K562 (cell line): Measurements from ENCODE around the gene KCTD3. TPM values are rescaled to one million over a fixed set of nuclear protein-coding genes. Genes with fewer than 3 reads are reported as not detected.

Experiments used
- CC2D1A ChIP-seq: fragments of 450-650 bp; IDR thresholded peaks from 2 replicates; pipeline ENCODE4 v1.6.1; 2017; ENCODE audit warnings: mild to moderate bottlenecking
- CHCHD3 ChIP-seq: fragments of 250-450 bp; sonication (Bioruptor Pico); IDR thresholded peaks from 2 replicates; pipeline ENCODE4 v2.1.2; 2022; ENCODE audit warnings: mild to moderate bottlenecking
- CXXC5 ChIP-seq: fragments of 250-450 bp; sonication (Bioruptor Pico); IDR thresholded peaks from 2 replicates; pipeline ENCODE4 v1.8.0; 2022; ENCODE audit warnings: inconsistent platforms, mild to moderate bottlenecking, moderate library complexity
- EWSR1 ChIP-seq: fragments of 450-650 bp; IDR thresholded peaks from 2 replicates; pipeline ENCODE4 v1.6.1; 2018; ENCODE audit warnings: borderline replicate concordance, mild to moderate bottlenecking, low read depth, moderate library complexity; ENCODE audit not compliant: partially characterized antibody
- GABPB1 ChIP-seq: sonication (generic); formaldehyde crosslinking; IDR thresholded peaks from 2 replicates; pipeline ENCODE4 v1.8.0; 2022; ENCODE audit warnings: mild to moderate bottlenecking, missing genetic modification reagents
- GATAD2B ChIP-seq: fragments of 450-650 bp; IDR thresholded peaks from 2 replicates; pipeline ENCODE4 v1.6.1; 2017; ENCODE audit warnings: mild to moderate bottlenecking, borderline replicate concordance
- HDAC1 ChIP-seq, 2 experiments: fragments of 450-650 bp; IDR thresholded peaks; 2 replicates each; pipeline ENCODE4 v1.6.1; 2016 to 2017; ENCODE audit warnings: inconsistent platforms in 1 of 2, mild to moderate bottlenecking in 1 of 2, moderate library complexity in 1 of 2
- HMGN3 ChIP-seq: IDR thresholded peaks from 2 replicates; pipeline ENCODE4 v1.6.1; 2011; ENCODE audit warnings: borderline replicate concordance, low read depth, mild to moderate bottlenecking, mixed read lengths, low read length; ENCODE audit not compliant: insufficient read length; ENCODE audit errors: extremely low read depth
- RBFOX2 ChIP-seq: fragments of 200-400 bp; formaldehyde crosslinking; IDR thresholded peaks from 2 replicates; pipeline ENCODE4 v1.6.1; 2017; ENCODE audit warnings: low read depth, mild to moderate bottlenecking, low read length, moderate library complexity
- SIN3A ChIP-seq, 2 experiments: fragments of 150-350 bp in 1 of 2; IDR thresholded peaks; 2 replicates each; pipeline ENCODE4 v1.6.1; 2011 to 2016; ENCODE audit warnings: borderline replicate concordance in 2 of 2, low read depth in 2 of 2, low read length in 2 of 2, mild to moderate bottlenecking in 2 of 2, moderate library complexity in 2 of 2; ENCODE audit not compliant: control insufficient read depth in 1 of 2
- SMARCA4 ChIP-seq: fragments of 450-650 bp; IDR thresholded peaks from 2 replicates; pipeline ENCODE4 v1.6.1; 2016
- SUPT5H ChIP-seq: fragments of 450-650 bp; IDR thresholded peaks from 2 replicates; pipeline ENCODE4 v1.6.1; 2016
- TAF1 ChIP-seq: IDR thresholded peaks from 2 replicates; pipeline ENCODE4 v1.6.1; 2011; ENCODE audit warnings: mild to moderate bottlenecking, low read length, moderate library complexity; ENCODE audit not compliant: insufficient read depth, control insufficient read depth, severe bottlenecking; ENCODE audit errors: extremely low read depth
- ZBTB17 ChIP-seq: fragments of 450-650 bp; formaldehyde crosslinking; IDR thresholded peaks from 2 replicates; pipeline ENCODE4 v1.4.0; 2020; ENCODE audit warnings: mild to moderate bottlenecking
- ZBTB7A ChIP-seq: IDR thresholded peaks from 2 replicates; pipeline ENCODE4 v1.6.1; 2011; ENCODE audit warnings: low read depth, mild to moderate bottlenecking, low read length, moderate library complexity, borderline replicate concordance; ENCODE audit not compliant: control insufficient read depth
- polyA plus RNA-seq, 8 experiments: library from polyadenylated mRNA; depleted of rRNA in 4 of 8; stranded (reverse) in 5 of 8; unstranded in 3 of 8; fragments of >200 nt; fragmentation: Nextera tagmentation in 2 of 8; fragmentation: Illumina TruSeq in 1 of 8; extraction: Ambion mirVana in 2 of 8; extraction: Trizol in 1 of 8; gene quantifications; 2 replicates each; pipeline versions ENCODE4 v1.2.1 to v1.2.3, GENCODE V29; 2011 to 2014; ENCODE audit warnings: inconsistent platforms in 1 of 8, missing spikeins in 1 of 8
- total RNA-seq, 7 experiments: library from RNA; depleted of rRNA in 6 of 7; stranded (reverse); fragments of >200 nt in 6 of 7; fragmentation: Illumina TruSeq in 2 of 7; extraction: Trizol in 2 of 7; gene quantifications; 2 replicates each; pipeline versions ENCODE4 v1.2.1 to v1.2.3, GENCODE V29; 2011 to 2021; ENCODE audit warnings: low replicate concordance in 1 of 7
- TF ChIP-seq, protein P1 (sequence below), 2 experiments: fragments of 450-650 bp in 1 of 2; sonication (generic) in 1 of 2; formaldehyde crosslinking in 1 of 2; IDR thresholded peaks; 2 replicates each; pipeline versions ENCODE4 v1.7.1 to v1.9.0; 2016 to 2022; ENCODE audit warnings: inconsistent platforms in 1 of 2, mild to moderate bottlenecking in 1 of 2, missing genetic modification reagents in 1 of 2
- TF ChIP-seq, protein P2 (sequence below): sonication (generic); formaldehyde crosslinking; IDR thresholded peaks from 2 replicates; pipeline ENCODE4 v1.8.0; 2022; ENCODE audit warnings: mild to moderate bottlenecking, missing genetic modification reagents

The KCTD3 gene
- total and polyA plus RNA-seq, 9 of the 15 experiments (the other 6 are each of a cell fraction or from before 2014, with no cell fraction given), result 12.8 to 77.1 (median 44.3) TPM

DNA sequence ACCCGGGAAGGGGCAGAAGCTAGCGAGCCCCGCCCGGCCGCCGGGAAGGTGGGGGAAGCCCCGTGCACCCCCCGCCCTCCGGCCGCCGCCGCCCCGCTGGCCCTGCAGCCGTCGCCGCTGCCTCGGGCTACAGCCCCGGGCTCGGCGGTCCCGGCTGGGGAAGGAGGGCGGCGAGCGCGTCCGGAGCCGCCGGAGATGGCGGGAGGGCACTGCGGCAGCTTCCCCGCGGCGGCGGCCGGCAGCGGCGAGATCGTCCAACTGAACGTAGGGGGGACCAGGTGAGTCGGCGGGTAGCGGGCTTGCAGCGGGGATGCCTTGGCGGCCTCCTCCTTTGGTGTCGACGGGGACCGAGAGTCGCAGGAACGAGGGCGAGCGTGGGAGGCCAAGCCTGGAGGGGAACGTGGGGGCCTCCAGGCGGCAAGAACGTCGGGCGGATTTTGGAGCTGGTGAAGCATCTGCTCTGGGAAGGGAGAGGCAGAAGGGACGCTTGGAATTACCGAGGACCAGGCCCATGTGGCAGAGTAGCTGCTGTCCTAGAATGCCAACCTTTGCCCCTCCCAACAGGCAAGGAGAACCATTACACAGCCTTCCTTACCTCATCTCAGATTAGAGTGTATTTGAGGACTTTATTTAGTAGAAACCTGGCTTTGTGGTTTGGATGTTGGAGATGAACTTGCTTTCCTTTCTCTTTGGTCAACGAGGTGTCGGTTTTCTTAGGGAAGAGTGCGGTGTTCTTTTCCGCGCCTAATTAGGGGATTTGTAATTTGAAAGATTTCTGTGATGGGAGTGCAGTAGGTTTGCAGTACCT is 591 bp downstream of the KCTD3 start (continued):
- TF ChIP-seq, protein P1, sequence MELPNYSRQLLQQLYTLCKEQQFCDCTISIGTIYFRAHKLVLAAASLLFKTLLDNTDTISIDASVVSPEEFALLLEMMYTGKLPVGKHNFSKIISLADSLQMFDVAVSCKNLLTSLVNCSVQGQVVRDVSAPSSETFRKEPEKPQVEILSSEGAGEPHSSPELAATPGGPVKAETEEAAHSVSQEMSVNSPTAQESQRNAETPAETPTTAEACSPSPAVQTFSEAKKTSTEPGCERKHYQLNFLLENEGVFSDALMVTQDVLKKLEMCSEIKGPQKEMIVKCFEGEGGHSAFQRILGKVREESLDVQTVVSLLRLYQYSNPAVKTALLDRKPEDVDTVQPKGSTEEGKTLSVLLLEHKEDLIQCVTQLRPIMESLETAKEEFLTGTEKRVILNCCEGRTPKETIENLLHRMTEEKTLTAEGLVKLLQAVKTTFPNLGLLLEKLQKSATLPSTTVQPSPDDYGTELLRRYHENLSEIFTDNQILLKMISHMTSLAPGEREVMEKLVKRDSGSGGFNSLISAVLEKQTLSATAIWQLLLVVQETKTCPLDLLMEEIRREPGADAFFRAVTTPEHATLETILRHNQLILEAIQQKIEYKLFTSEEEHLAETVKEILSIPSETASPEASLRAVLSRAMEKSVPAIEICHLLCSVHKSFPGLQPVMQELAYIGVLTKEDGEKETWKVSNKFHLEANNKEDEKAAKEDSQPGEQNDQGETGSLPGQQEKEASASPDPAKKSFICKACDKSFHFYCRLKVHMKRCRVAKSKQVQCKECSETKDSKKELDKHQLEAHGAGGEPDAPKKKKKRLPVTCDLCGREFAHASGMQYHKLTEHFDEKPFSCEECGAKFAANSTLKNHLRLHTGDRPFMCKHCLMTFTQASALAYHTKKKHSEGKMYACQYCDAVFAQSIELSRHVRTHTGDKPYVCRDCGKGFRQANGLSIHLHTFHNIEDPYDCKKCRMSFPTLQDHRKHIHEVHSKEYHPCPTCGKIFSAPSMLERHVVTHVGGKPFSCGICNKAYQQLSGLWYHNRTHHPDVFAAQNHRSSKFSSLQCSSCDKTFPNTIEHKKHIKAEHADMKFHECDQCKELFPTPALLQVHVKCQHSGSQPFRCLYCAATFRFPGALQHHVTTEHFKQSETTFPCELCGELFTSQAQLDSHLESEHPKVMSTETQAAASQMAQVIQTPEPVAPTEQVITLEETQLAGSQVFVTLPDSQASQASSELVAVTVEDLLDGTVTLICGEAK (IDR thresholded peaks at IDR 0.05), result 0 out of 2 replicates have a peak, but pooled peaks have one; percentile 13
- TF ChIP-seq, protein P1 (CRISPR knock-in tag; IDR thresholded peaks at IDR 0.05), result no peak
- TF ChIP-seq RBFOX2, result peak; percentile 70
- peak; percentile 34; the same call in 1 of the 2 replicates for TF ChIP-seq GABPB1 (CRISPR knock-in tag)
- no peak for TF ChIP-seq EWSR1
- TF ChIP-seq, protein P2, sequence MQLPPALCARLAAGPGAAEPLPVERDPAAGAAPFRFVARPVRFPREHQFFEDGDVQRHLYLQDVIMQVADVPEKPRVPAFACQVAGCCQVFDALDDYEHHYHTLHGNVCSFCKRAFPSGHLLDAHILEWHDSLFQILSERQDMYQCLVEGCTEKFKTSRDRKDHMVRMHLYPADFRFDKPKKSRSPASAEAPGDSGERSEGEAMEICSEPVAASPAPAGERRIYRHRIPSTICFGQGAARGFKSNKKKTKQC, result 0 out of 2 replicates have a peak, but pooled peaks have one; percentile 24
- TF ChIP-seq CC2D1A, result no peak
- peak; percentile 26 for TF ChIP-seq HMGN3
- peak; percentile 50; the same call in 1 of the 2 replicates for TF ChIP-seq GATAD2B
- peak in 1 of 2 experiments; percentile 73; a peak in 1 of 4 replicates for TF ChIP-seq HDAC1 (IDR thresholded peaks at IDR 0.05)
- TF ChIP-seq SIN3A (IDR thresholded peaks at IDR 0.05; ENCODE audit: borderline replicate concordance in 2 of 2, control insufficient read depth in 1 of 2, low read depth in 2 of 2, low read length in 2 of 2), result peak in 1 of 2 experiments; percentile 28; a peak in 1 of 4 replicates
- peak; percentile 24 for TF ChIP-seq TAF1
- TF ChIP-seq SMARCA4, result peak; percentile 47; the same call in 1 of the 2 replicates
- TF ChIP-seq ZBTB7A, result peak; percentile 32; the same call in 1 of the 2 replicates
- no peak for TF ChIP-seq CHCHD3 (CRISPR knock-in tag)
- TF ChIP-seq SUPT5H, result peak; percentile 14; the same call in 1 of the 2 replicates
- 0 out of 2 replicates have a peak, but pooled peaks have one; percentile 5 for TF ChIP-seq ZBTB17
- peak; percentile 69; the same call in 1 of the 2 replicates for TF ChIP-seq CXXC5 (CRISPR knock-in tag)
